GM21360 (cell line): ENCODE data around the gene IRF7.
"Not testable (repeated sequence)": the region's sequence is repeated elsewhere in the genome, so short reads cannot be mapped to it uniquely, and the experiment has no call there.

ENCODE experiments used
- ATAC-seq: cut with Tn5 transposase; IDR thresholded peaks from one replicate; pipeline ENCODE4 v1.9.1; 2021; ENCODE audit warnings: mild to moderate bottlenecking, moderate library complexity; ENCODE audit not compliant: unreplicated experiment

IRF7 gene

DNA sequence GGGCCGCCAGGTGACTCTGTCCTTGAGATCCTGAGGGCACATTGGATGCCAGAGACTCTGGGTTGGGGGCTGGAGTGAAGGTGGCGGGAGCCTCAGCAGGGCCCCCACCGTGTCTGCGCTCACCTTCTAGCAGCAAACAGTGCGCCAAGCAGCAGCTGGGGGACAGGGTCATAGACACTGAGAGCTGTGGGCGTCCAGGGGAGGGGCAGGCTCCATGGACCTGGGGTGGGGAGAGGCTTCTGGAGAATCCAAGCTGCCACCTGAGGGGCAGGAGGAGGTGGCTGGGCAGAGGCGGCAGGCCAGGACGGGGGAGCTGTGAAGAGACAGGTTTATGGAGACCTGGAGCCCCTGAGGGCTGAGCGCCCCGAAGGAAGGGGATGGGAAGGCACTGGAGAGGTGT lies 31.5 kb downstream of the IRF7 start:
- no peak for ATAC-seq

DNA sequence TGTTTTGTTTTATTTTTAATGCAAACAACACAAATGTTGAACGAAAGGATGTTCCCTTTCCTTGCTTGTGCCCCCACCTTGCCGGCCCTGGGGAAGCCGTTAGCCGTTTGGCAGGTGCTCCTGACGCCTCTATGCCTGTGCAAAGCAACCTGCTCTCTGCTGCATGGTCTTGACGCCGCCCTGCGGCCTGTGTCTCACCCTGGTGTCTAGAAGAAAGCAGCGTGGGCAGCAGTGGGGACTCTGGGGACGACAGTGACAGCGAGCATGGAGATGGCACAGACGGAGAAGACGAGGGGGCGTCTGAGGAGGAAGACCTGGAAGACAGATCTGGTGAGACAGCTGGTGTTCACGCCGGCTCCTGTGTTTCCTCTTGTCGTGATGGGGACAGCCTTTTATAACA lies 34.0 kb downstream of the IRF7 start:
- ATAC-seq, result no peak

- no peak for ATAC-seq
Measured at GRCh38 chr11:581342-581741, 34.4 kb downstream of the IRF7 start.

DNA sequence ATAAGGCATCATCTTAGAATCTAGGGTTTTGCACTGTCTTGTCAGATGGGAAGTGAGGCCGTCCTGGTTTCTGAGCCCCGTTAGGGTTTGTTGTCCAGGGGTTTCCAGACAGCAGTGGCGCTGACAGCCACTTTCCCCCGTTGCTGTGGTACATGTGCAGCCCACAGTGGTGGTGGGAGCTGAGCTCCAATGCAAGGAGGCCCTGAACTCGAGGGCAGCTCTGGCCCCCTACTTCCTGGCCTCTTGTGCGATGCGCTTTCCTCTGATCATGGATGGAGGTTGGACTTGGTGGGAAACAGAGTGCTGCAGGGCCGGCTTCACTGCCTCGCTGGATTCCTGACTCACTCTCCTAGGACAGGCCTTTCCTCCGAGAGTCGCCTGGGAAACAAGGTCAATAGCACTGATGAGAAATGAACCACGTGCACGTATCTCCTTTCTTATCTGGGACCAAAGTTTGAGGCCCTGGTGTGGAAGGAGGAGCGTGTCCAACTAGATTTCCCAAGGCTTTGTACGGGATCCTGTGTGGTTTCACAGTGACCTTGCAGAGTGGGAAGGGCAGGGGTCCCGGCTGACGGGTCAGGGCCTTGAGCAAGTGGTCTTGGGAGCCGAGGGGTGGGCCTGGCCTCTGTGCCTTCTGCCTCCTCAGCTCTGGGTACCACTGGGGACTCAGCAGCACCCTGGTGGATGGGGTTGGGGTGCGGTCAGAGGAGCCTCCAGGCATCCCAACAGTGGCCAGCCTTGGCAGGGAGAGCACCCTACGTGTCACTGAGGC lies 35.7 kb downstream of the IRF7 start:
- no peak for ATAC-seq

GRCh38 chr11:578276-579035 lies 37.3 kb downstream of the IRF7 start:
- no peak for ATAC-seq

GRCh38 chr11:577611-577894 lies 38.2 kb downstream of the IRF7 start:
- no peak for ATAC-seq

- no peak for ATAC-seq
Measured at GRCh38 chr11:576811-577610, 38.7 kb downstream of the IRF7 start.

DNA sequence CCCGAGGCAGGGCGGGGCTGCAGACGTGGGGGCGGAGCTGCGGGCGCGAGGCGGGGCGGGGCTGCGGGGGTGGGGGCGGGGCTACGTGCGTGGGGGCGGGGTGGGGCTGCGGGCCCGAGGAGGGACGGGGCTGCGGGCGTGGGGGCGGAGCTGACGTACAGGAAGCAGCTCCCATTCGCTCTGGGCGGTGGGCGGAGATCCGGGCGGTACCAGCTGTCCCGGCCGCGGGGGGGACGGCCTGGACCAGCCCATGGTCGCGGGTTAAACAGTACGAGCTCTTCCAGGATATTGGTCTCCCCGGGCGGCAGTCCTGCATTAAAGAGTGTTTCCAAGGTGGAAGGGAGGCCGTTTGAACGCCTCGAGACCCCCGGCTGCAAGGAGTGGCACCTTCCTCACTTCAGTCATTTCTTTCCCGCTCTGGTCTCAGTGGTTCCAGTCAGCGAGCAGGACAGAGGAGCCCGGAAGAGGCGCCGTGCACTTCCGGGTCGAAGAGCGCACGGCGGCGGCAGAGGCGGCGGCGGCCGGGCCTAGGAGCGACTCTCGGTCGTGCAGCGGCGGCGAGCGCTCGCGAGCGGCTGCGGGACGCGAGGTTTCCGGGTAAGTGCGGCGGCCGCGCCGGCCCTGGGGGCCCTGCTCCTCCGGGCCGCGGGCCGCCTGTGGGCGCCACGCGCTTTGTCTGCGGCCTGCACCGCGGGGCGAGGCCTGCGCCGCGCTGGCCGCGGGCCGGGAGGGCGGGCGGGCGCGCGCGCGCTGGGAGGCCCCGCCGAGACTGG lies 39.6 kb downstream of the IRF7 start, which contains the start of gene PHRF1:
Gene PHRF1 (plus strand): TSS at position 475 of the 773 bp plus-strand sequence. CDS start 5,043 bp downstream, outside the sequence.
- ATAC-seq, result peak; percentile 62

DNA sequence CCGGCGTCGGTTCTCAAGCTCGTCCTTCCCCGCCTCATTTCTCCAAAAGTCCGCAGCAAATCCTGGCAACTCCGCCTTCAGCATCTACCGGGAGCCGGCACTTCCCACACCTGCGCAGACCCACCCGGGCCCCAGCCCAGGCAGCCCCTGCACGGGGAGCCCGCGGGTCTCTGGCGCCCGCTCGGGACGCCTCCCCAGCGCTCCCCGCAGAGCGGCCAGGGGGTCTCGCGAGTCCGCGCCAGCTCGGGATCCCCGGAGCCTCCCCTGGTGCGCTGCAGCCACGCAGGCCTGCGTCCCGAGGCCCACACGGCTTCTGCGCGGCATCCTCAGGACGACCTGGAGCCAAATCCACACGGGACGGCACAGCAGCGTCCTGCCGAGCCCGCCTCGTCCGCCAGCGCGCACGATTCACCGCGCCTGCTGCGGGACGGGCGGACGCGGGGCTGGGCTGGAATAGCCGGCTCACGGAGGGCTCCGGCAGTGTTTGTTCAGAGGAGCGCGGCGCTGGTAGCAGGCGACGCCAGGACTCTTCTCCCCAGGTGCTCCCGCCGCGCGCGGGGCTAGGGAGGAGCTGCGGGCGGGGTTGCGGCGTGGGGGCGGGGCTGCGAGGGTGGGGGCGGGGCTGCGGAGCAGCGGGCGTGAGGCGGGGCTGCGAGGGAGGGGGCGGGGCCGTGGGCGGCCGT lies 40.3 kb downstream of the IRF7 start:
- ATAC-seq, result peak; percentile 42

GRCh38 chr11:574632-575312 lies 41.0 kb downstream of the IRF7 start:
- peak; percentile 3 for ATAC-seq

- ATAC-seq, result not testable (repeated sequence)
Measured at GRCh38 chr11:574031-574570, 41.6 kb downstream of the IRF7 start.

GRCh38 chr11:573146-573759 lies 42.5 kb downstream of the IRF7 start:
- no peak for ATAC-seq

- no peak for ATAC-seq
Measured at GRCh38 chr11:571802-572185, 44.0 kb downstream of the IRF7 start.

DNA sequence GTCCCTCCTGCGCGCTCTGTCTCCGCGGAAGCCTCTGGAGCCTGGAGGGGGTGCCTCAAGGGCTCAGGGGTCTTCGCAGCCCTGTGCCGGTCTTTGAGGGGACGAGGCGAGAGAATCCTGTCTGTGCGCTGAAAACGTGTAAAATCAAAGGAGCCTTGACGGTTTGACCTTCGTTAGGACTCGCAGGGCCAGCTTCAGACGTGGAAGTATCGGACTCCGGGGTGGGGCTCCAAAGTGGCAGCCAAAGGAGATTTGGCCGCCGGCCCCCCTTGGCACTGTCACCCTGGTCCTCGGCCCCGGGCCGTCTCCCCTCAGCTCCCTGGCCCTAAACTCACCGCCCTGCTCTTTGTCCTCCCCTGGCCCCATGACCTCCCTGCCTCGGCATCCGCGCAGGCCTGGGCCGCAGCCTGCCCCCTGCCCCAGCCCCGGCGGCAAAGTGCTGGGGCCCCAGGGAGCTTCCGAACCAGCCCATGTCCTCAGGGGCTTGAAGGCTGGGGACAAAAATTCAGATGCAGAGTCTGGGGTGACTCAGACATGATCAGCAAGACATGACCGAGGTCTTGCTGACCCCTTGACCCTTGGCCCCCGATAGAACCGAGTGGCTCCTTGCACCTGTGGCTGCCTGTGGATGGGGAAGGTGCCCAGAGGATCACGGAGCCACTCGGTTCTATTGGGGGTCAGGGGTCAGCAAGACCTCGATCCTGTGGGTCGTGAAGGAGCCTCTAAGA lies 46.4 kb downstream of the IRF7 start:
- no peak for ATAC-seq

GRCh38 chr11:568306-569157 lies 47.2 kb downstream of the IRF7 start:
- peak; percentile 78 for ATAC-seq

DNA sequence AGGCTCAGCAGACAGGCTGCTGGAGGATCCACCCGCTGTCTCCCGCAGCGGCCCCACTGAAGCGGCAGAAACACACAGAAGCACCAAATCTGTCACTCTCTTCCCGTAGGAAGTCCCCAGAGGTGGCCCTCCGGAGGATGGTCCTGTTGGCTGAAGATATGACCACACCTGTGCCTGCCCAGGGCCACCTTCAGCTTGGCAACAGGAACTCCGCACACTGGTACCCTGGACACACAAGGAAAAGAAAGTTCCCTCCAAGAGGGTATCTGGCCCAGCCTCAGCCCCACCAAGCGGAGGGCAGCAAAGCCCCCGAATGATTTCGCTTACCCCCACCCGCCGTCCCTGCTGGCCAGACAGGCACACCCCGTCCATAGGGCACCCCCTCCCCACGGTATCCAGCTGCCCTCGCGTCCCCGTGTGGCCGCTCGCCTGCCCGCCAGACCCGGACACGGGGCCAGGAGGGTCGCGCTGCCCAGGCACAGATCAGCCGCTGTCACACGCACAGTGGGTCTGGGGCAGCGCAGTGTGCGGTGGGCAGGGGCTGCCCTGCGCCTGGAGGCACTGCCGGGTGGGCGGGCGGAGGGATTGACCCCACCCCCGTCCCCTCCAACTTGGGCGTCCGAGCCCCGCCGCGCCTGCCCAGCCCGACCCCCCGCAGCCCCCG lies 48.0 kb downstream of the IRF7 start:
- ATAC-seq, result peak; percentile 1
